Colonic mucosa (tissue), 4 donors: Measurements from ENCODE around the gene LMNA. TPM values are rescaled to one million over a fixed set of nuclear protein-coding genes. Genes with fewer than 3 reads are reported as not detected.
A peak's percentile ranks its signal among the peaks of the same experiment; 100 is the strongest.

ENCODE experiments used
- DNase-seq: peaks from one replicate; pipeline ENCODE4 v3.0.0-alpha.2; 2020
- H3K27ac ChIP-seq: fragments of 200-600 bp; one replicate; pipeline ENCODE4 v1.8.0; 2021
- H3K27me3 ChIP-seq: fragments of 200-600 bp; one replicate; pipeline ENCODE4 v1.8.0; 2021
- H3K36me3 ChIP-seq: fragments of 200-600 bp; one replicate; pipeline ENCODE4 v1.8.0; 2021
- H3K4me1 ChIP-seq: fragments of 200-600 bp; one replicate; pipeline ENCODE4 v1.8.0; 2021; ENCODE audit warnings: mild to moderate bottlenecking
- H3K4me3 ChIP-seq: fragments of 200-600 bp; one replicate; pipeline ENCODE4 v1.8.0; 2021
- H3K9ac ChIP-seq, 2 donors: one replicate each; pipeline ENCODE4 v1.7.0; 2013; ENCODE audit warnings: control low read depth in 2 of 2, low read depth in 2 of 2, low read length in 2 of 2
- H3K9me3 ChIP-seq: fragments of 200-600 bp; one replicate; pipeline ENCODE4 v1.8.0; 2021
- intact Hi-C: fragments of 100-400 bp; cut with DNase I; formaldehyde crosslinking; loops from one replicate; pipeline ENCODE4 v1.14.1; 2022
- total RNA-seq, 2 donors: library from RNA; stranded (reverse); fragmentation: NEBNext Ultra II Directional in 1 of 2; extraction: Animal tissue kit (Norgen Biotek cat#: 25700) in 1 of 2; gene quantifications; one replicate each; pipeline ENCODE4 v1.2.1, GENCODE V29; 2021
- TF ChIP-seq, protein P1 (sequence below): fragments of 200-600 bp; IDR thresholded peaks from one replicate; pipeline ENCODE4 v1.8.0; 2022; ENCODE audit warnings: antibody characterized with exemption, mild to moderate bottlenecking
- donor health status: healthy.
- donor health status: DM: no; HTN: no; CAD: no.
- donor health status: DM: no; HTN: no; CAD: no.

LMNA gene
- total RNA-seq, 2 donors from 2014 or later = 414 to 610 TPM

DNA sequence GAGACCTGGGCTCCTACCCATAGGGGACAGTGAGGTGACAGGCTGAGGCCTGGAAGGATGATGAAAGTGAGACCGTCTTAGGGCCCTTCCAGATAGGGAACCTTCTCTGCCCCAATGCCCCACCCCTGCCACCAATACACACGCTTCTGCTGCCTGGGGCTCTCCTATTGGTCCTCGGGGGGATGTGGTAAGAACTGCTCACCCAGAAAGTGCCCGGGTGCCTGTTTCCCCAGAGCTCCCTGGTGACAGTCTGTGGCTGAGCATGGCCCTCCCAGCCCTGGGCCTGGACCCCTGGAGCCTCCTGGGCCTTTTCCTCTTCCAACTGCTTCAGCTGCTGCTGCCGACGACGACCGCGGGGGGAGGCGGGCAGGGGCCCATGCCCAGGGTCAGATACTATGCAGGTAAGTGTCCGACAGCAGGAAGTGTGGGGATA lies 39.8 kb downstream of the LMNA start:
- Histone ChIP-seq H3K27me3 (no peaks in the 10 kb centered on the region), H3K27ac (no peak overlapping the region), H3K9me3 (no peaks in the 10 kb centered on the region), H3K4me3 (peak overlapping the region; percentile 4), H3K36me3 (no peaks in the 10 kb centered on the region), H3K4me1 (no peaks in the 10 kb centered on the region), H3K9ac (no peak overlapping the region)
- intact Hi-C loops = no loop called here
- TF ChIP-seq, protein P1, sequence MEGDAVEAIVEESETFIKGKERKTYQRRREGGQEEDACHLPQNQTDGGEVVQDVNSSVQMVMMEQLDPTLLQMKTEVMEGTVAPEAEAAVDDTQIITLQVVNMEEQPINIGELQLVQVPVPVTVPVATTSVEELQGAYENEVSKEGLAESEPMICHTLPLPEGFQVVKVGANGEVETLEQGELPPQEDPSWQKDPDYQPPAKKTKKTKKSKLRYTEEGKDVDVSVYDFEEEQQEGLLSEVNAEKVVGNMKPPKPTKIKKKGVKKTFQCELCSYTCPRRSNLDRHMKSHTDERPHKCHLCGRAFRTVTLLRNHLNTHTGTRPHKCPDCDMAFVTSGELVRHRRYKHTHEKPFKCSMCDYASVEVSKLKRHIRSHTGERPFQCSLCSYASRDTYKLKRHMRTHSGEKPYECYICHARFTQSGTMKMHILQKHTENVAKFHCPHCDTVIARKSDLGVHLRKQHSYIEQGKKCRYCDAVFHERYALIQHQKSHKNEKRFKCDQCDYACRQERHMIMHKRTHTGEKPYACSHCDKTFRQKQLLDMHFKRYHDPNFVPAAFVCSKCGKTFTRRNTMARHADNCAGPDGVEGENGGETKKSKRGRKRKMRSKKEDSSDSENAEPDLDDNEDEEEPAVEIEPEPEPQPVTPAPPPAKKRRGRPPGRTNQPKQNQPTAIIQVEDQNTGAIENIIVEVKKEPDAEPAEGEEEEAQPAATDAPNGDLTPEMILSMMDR = no peak
- DNase-seq = no peak

DNA sequence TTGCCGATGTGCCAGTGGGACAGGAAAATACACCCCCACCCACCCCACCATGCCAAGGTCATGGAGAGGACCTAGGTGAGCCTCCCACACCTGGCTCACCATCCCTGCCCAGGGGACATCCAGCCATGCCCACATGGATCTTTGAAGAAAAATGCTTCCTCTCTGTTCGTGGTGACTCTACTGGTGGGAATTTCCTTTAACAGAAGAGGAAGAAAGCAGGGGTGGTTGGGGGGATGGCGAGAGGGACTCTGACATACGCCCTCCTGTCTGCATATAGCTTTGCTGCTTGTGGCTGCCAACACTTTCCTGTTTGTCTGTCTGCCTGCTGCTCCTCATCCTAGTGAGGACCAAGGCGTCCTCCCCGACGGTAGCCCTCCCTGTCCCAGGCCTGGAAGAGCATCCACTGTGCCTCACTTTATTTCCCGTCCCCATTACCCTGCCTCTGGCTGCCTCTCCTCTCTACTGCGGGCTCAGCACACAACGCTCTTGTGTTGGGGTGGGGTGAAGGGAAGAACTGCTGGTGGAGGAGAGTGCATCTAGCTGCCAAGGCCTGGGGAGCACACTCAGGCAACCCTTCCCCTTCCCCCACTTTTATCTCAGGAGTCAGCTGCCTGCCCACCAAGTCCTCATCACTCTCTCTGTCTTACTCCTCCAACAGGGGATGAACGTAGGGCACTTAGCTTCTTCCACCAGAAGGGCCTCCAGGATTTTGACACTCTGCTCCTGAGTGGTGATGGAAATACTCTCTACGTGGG lies 41.4 kb downstream of the LMNA start:
- Histone ChIP-seq H3K4me1 (no peaks in the 10 kb centered on the region), H3K27ac (no peak overlapping the region), H3K4me3 (no peak overlapping the region), H3K27me3 (no peaks in the 10 kb centered on the region), H3K9me3 (no peaks in the 10 kb centered on the region), H3K36me3 (no peaks in the 10 kb centered on the region), H3K9ac (no peak overlapping the region)
- intact Hi-C loops = no loop called here
- TF ChIP-seq, protein P1 = no peak
- DNase-seq = no peak

DNA sequence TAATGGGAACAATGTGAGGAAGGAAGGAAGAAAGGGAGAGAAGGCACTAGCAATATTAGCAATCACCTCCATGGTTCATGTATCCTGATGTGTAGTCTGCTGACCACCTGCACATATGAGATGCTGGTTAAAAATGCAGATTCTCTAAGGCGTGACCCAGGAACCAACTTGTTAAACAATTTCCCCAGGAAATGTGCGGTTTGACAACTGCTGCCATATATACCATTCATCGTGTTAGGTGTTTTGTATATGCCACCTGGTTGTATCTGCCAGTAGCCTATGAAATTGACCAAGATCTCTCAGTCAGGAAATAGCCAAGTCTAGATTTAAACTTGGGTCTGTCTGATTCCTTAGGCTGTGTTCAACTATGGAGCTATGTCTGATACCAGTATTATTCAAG lies 43.0 kb downstream of the LMNA start:
- H3K9ac ChIP-seq = no peak overlapping the region
- TF ChIP-seq, protein P1 = no peak
- no peaks in the 10 kb centered on the region for H3K36me3 ChIP-seq
- no peaks in the 10 kb centered on the region for H3K27me3 ChIP-seq
- no peak for DNase-seq
- intact Hi-C loops = no loop called here
- H3K4me3 ChIP-seq = no peak overlapping the region
- H3K27ac ChIP-seq = no peak overlapping the region
- peaks cover 4% of the 10 kb centered on the region for H3K4me1 ChIP-seq
- H3K9me3 ChIP-seq = no peaks in the 10 kb centered on the region

DNA sequence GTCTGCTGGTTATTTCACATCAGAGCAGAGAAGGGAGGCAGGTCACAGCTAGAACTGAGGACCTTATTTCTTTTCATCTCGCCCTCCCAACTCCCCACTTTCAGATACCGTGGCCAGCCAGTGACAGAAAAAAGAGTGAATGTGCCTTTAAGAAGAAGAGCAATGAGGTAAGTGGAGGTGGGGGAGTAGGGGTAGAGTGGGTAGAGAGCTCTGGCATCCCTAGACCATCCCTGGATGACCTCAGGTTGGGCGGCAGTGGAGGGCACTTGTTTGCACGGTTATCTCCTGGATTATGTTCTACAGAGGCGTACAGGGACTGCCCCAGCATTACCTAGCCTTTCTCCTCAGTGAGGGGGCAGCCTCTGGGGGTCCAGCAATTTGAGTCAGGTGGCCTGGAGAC lies 43.5 kb downstream of the LMNA start:
- no peak overlapping the region for H3K9ac ChIP-seq
- no peak for DNase-seq
- H3K4me3 ChIP-seq = no peak overlapping the region
- peaks cover 4% of the 10 kb centered on the region for H3K4me1 ChIP-seq
- intact Hi-C loops = no loop called here
- no peak overlapping the region for H3K27ac ChIP-seq
- H3K9me3 ChIP-seq = no peaks in the 10 kb centered on the region
- TF ChIP-seq, protein P1 = no peak
- H3K27me3 ChIP-seq = no peaks in the 10 kb centered on the region
- H3K36me3 ChIP-seq = no peaks in the 10 kb centered on the region

DNA sequence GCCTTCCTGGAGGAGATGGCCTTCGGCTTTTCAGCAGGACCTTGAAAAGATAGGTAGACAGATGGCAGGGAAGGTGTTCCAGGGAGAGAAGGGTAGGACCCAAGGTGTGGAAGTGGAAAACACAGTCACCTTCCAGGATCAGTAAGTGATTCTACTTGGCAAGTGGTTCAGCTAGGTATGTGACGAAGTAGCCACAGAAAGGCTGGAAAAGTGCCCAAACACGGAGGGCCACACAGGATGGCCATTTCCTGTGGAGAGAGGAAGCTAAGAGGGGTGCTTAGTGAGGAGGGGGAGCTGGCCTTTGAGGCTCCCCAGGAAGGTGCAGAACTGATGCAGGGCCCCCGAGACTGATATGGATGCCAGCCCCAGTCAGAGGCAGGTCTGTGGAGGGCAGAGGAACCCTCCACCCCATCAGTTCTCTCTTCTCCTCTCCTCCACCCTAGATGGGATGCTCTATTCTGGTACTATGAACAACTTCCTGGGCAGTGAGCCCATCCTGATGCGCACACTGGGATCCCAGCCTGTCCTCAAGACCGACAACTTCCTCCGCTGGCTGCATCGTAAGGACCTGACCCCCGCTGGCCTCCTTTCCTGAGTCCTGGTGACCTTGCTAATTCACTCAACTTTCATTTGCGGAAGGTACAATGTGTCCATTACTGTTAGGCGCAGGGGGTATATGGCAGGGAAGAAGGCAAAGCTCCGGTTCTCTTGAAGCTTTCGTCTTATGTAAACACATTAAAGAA lies 45.7 kb downstream of the LMNA start:
- H3K4me1 ChIP-seq = peaks cover 4% of the 10 kb centered on the region
- peak overlapping the region in 1 of 2 donors; percentile 50 for H3K9ac ChIP-seq
- TF ChIP-seq, protein P1 = no peak
- peak overlapping the region; percentile 23 for H3K4me3 ChIP-seq
- no peaks in the 10 kb centered on the region for H3K36me3 ChIP-seq
- H3K27me3 ChIP-seq = no peaks in the 10 kb centered on the region
- no peaks in the 10 kb centered on the region for H3K9me3 ChIP-seq
- no peak for DNase-seq
- intact Hi-C loops = no loop called here
- H3K27ac ChIP-seq = no peak overlapping the region
